Measurements from ENCODE around the gene C1orf174. TPM values are rescaled to one million over a fixed set of nuclear protein-coding genes. Genes with fewer than 3 reads are reported as not detected.

The C1orf174 gene
- total RNA-seq, 1 donor, result 35.3 TPM

DNA sequence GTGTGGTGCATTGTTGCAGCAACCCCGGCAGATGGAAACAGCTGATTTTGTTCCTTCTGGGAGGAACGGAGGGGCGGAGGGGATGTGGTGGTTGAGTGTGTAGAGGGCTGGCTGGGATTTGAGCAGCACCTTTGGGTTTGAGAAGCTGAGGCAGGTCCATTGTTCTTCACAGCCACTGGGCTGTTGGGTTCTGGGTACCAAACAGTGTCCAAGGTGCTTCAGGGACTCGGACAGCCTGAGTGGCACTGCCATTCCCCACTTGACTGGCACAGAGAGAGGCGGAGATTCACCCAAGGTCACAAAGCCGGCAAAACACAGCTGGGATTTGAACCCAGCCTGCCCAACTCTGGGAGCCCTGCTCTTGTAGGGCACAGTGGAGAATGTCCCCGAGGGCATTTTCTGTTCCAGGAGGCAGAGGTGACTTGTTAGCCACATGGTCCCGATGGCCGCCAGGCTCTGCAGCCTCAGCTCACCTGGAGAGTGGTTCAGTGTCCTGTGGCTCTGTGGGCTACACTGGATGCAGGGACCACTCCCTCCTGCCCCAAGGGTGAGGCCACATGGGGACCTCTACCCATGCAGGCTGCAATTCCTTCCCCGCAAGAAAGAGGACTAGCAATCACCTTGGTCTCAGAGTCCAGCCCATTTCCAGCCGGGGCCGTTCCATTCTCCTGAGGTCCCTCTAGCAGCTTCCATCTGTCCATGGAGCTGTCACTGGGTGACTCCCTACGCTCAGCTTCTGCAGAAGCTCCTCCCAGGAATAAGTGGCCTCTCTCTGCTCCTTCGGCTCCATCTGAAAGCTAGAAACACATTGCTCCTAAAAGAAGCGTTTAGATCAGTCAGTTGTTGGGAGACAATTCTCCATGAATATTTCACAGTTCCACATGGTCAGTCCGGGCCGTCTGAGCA is 31.2 kb upstream of the C1orf174 start:
- no peak for TF ChIP-seq CTCF (IDR thresholded peaks at IDR 0.05; ENCODE audit: insufficient read depth, low read length)

GRCh38 chr1:3930301-3931006 is 30.4 kb upstream of the C1orf174 start:
- H3K4me3 ChIP-seq (ENCODE audit: low read depth, low read length), result no peak overlapping the region
- no peak for TF ChIP-seq CTCF (IDR thresholded peaks at IDR 0.05; ENCODE audit: insufficient read depth, low read length)
- no peak for DNase-seq (ENCODE audit: low read depth)

More for the DNA sequence above, 31.2 kb upstream of the C1orf174 start:
- DNase-seq (ENCODE audit: low read depth), result no peak
- H3K4me3 ChIP-seq (ENCODE audit: low read depth, low read length), result no peak overlapping the region

DNA sequence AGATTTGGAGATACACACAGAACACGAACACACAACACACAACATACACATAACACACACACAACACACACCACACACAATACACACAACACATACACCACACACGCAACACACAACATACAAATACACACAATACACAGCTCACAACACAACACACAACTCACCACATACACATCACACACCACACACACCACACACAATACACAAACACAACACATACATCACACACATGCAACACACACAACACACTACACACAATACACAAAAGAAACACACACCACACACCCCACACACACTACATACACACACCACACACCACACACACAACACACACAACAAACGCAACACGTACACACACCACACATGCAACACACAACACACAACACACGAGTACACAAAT is 29.1 kb upstream of the C1orf174 start:
- no peak for DNase-seq (ENCODE audit: low read depth)
- H3K4me3 ChIP-seq (ENCODE audit: low read depth, low read length), result no peak overlapping the region
- no peak for TF ChIP-seq CTCF (IDR thresholded peaks at IDR 0.05; ENCODE audit: insufficient read depth, low read length)

DNA sequence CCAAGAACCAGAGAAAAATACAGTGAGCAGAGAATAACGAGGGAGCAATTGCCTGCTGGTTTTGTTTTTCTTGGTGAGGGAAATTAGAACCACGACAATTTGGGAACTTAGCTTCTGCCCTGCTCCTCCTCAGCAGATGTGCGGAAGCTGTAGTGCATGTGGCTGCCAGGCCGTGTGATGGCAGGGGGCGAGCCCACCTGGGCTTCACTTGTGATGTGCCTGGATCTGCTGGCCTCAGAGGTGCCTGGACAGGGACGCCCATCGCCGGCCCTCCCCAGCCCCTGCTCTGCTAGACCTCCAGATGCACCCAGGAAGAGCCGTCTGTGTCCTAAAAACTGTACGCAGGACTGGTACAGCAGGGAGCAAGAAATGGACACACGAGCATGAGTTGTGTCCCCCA is 28.5 kb upstream of the C1orf174 start:
- DNase-seq (ENCODE audit: low read depth), result no peak
- no peak overlapping the region for H3K4me3 ChIP-seq (ENCODE audit: low read depth, low read length)
- TF ChIP-seq CTCF (IDR thresholded peaks at IDR 0.05; ENCODE audit: insufficient read depth, low read length), result no peak

DNA sequence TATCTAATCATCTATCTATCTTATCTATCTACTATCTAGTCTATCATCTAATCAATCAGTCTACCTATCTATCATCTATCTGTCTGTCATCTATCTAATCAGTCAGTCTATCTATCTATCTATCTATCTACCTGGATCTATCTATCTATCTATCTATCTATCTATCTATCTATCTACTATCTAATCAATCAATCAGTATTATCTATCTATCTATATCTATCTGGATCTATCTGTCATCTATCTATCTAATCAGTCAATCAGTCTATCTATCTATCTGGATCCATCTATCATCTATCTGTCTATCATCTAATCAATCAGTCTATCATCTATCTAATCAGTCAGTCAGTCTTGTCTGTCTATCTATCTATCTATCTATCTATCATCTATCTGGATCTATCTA is 26.9 kb upstream of the C1orf174 start:
- H3K4me3 ChIP-seq (ENCODE audit: low read depth, low read length), result no peak overlapping the region
- DNase-seq (ENCODE audit: low read depth), result no peak
- no peak for TF ChIP-seq CTCF (IDR thresholded peaks at IDR 0.05; ENCODE audit: insufficient read depth, low read length)

GRCh38 chr1:3925762-3926161 is 25.7 kb upstream of the C1orf174 start:
- DNase-seq (ENCODE audit: low read depth), result no peak
- TF ChIP-seq CTCF (IDR thresholded peaks at IDR 0.05; ENCODE audit: insufficient read depth, low read length), result no peak

More at GRCh38 chr1:3925762-3926161, 25.7 kb upstream of the C1orf174 start:
- H3K4me3 ChIP-seq (ENCODE audit: low read depth, low read length), result no peak overlapping the region
